AG04450 (cell line): Measurements from ENCODE around the gene NPAS3. TPM values are rescaled to one million over a fixed set of nuclear protein-coding genes. Genes with fewer than 3 reads are reported as not detected.

ENCODE experiments used
- CTCF ChIA-PET: fragments of 300-600, 350-600 bp; formaldehyde crosslinking; extraction: SDS; loops from one replicate; lab custom pipeline; 2022; ENCODE audit warnings: antibody characterized with exemption, inconsistent platforms; lab: Charles Lee
- POLR2A ChIA-PET: fragments of 350-600 bp; formaldehyde crosslinking; extraction: SDS; loops from one replicate; lab custom pipeline; 2021; ENCODE audit warnings: antibody characterized with exemption, inconsistent platforms; lab: Yijun Ruan, JAX
- DNase-seq: peaks from one replicate; pipeline ENCODE4 v3.0.0-alpha.2; 2011; ENCODE audit warnings: low read depth, low spot score
- H3K27ac ChIP-seq: one replicate; pipeline ENCODE4 v1.5.1; 2012; ENCODE audit warnings: low read depth, low read length, control low read depth
- H3K27me3 ChIP-seq: one replicate; pipeline ENCODE4 v1.6.0; 2012; ENCODE audit warnings: low read length; ENCODE audit not compliant: control insufficient read depth, insufficient read depth
- H3K4me3 ChIP-seq: 2 replicates; pipeline ENCODE4 v1.5.1; 2011; ENCODE audit warnings: mild to moderate bottlenecking, low read depth, low read length, control low read depth
- H3K9me3 ChIP-seq: 2 replicates; pipeline ENCODE4 v1.5.1; 2012; ENCODE audit warnings: low read length; ENCODE audit not compliant: control insufficient read depth, insufficient read depth
- CTCF ChIP-seq: IDR thresholded peaks from 2 replicates; pipeline ENCODE4 v1.5.1; 2011; ENCODE audit warnings: low read depth, low read length, control low read depth, inconsistent platforms
- polyA plus RNA-seq: library from polyadenylated mRNA; depleted of rRNA; stranded (reverse); fragments of >200 nt; gene quantifications from 2 replicates; pipeline ENCODE4 v1.2.3, GENCODE V29; 2011

NPAS3 gene
- polyA plus RNA-seq, 1 experiment, result not detected

- Histone ChIP-seq H3K27ac (no peak overlapping the region), H3K4me3 (no peak overlapping the region), H3K9me3 (no peaks in the 10 kb centered on the region), H3K27me3 (no peaks in the 10 kb centered on the region)
- ChIA-PET CTCF (interaction anchor here (0.7 kb wide), 1 partner anchor 8 kb away, joined by 3 read pairs; no protein-coding TSS in a partner anchor), POLR2A (no interaction called here)
- TF ChIP-seq CTCF, result no peak
- DNase-seq, result no peak
These were observed 403.8 kb downstream of the NPAS3 start for GRCh38 chr14:33342299-33342974.

- H3K27me3 ChIP-seq, result no peaks in the 10 kb centered on the region
- POLR2A ChIA-PET, result no interaction called here
- DNase-seq, result no peak
- no peak overlapping the region for H3K27ac ChIP-seq
- CTCF ChIA-PET, result no interaction called here
- no peak for TF ChIP-seq CTCF
- no peak overlapping the region for H3K4me3 ChIP-seq
- no peaks in the 10 kb centered on the region for H3K9me3 ChIP-seq
These were observed 404.3 kb downstream of the NPAS3 start for GRCh38 chr14:33343016-33343415.

GRCh38 chr14:33347796-33348195 lies 409.1 kb downstream of the NPAS3 start:
- DNase-seq, result no peak
- ChIA-PET POLR2A (no interaction called here), CTCF (no interaction called here)
- Histone ChIP-seq H3K27me3 (no peaks in the 10 kb centered on the region), H3K9me3 (no peaks in the 10 kb centered on the region), H3K27ac (no peak overlapping the region), H3K4me3 (no peak overlapping the region)
- no peak for TF ChIP-seq CTCF

GRCh38 chr14:33348510-33348909 lies 409.8 kb downstream of the NPAS3 start:
- no peak for DNase-seq
- ChIA-PET CTCF (no interaction called here), POLR2A (no interaction called here)

More at GRCh38 chr14:33348510-33348909, 409.8 kb downstream of the NPAS3 start:
- H3K27me3 ChIP-seq, result no peaks in the 10 kb centered on the region
- H3K4me3 ChIP-seq, result no peak overlapping the region
- no peak overlapping the region for H3K27ac ChIP-seq
- no peak for TF ChIP-seq CTCF
- no peaks in the 10 kb centered on the region for H3K9me3 ChIP-seq
